GM23338 (cell line): ENCODE data around the gene S100A1. TPM values are rescaled to one million over a fixed set of nuclear protein-coding genes. Genes with fewer than 3 reads are reported as not detected.

Source experiments
- ATAC-seq: fragments of 200-7000 bp; cut with Tn5 transposase; 3 replicates; pipeline ENCODE4 v1.9.1; 2020
- DNase-seq: peaks from one replicate; pipeline ENCODE4 v3.0.0-alpha.2; 2015; ENCODE audit warnings: low spot score
- H2AFZ ChIP-seq: fragments of 200-600 bp; sonication (generic); 2 replicates; pipeline ENCODE4 v1.8.0; 2016; ENCODE audit warnings: antibody characterized with exemption, mild to moderate bottlenecking, moderate library complexity
- H3F3A ChIP-seq: fragments of 200-600 bp; sonication (generic); replicated peaks from 2 replicates; pipeline ENCODE4 v1.8.0; 2017; ENCODE audit warnings: antibody characterized with exemption, mixed run types, low read depth
- H3K27ac ChIP-seq: fragments of 200-600 bp; sonication (generic); 2 replicates; pipeline ENCODE4 v1.6.1; 2016; ENCODE audit warnings: low read depth
- H3K27me3 ChIP-seq: fragments of 200-600 bp; sonication (generic); 2 replicates; pipeline ENCODE4 v1.8.0; 2016; ENCODE audit warnings: mild to moderate bottlenecking, mixed run types, moderate library complexity; ENCODE audit not compliant: insufficient read depth
- H3K36me3 ChIP-seq: fragments of 200-600 bp; sonication (generic); 2 replicates; pipeline ENCODE4 v1.8.0; 2016; ENCODE audit warnings: mild to moderate bottlenecking; ENCODE audit not compliant: insufficient read depth
- H3K4me1 ChIP-seq: fragments of 200-600 bp; sonication (generic); 2 replicates; pipeline ENCODE4 v1.8.0; 2016; ENCODE audit warnings: mild to moderate bottlenecking, moderate library complexity; ENCODE audit not compliant: insufficient read depth
- H3K4me2 ChIP-seq: fragments of 200-600 bp; sonication (generic); 2 replicates; pipeline ENCODE4 v1.7.1; 2017; ENCODE audit warnings: mixed run types
- H3K4me3 ChIP-seq: fragments of 200-600 bp; sonication (generic); 2 replicates; pipeline ENCODE4 v1.6.1; 2016; ENCODE audit warnings: mixed run types
- H3K79me2 ChIP-seq: fragments of 200-600 bp; sonication (generic); replicated peaks from 2 replicates; pipeline ENCODE4 v1.8.0; 2017; ENCODE audit warnings: mild to moderate bottlenecking; ENCODE audit not compliant: insufficient read depth
- H3K9me2 ChIP-seq: fragments of 200-600 bp; sonication (generic); 2 replicates; pipeline ENCODE4 v1.8.0; 2017; ENCODE audit not compliant: insufficient read depth
- H4K20me1 ChIP-seq: fragments of 200-600 bp; sonication (generic); replicated peaks from 2 replicates; pipeline ENCODE4 v1.8.0; 2017; ENCODE audit warnings: mild to moderate bottlenecking; ENCODE audit not compliant: insufficient read depth
- H3K27ac Mint-ChIP-seq: 2 replicates; pipeline ENCODE4 v1.8.0; 2020; ENCODE audit warnings: inconsistent platforms, mild to moderate bottlenecking, moderate library complexity, mixed read lengths
- H3K27me3 Mint-ChIP-seq: 3 replicates; pipeline ENCODE4 v1.8.0; 2022; ENCODE audit warnings: low read depth, mild to moderate bottlenecking, moderate library complexity, mixed read lengths, inconsistent platforms; ENCODE audit not compliant: insufficient read depth, poor library complexity
- H3K36me3 Mint-ChIP-seq: 3 replicates; pipeline ENCODE4 v1.8.0; 2021; ENCODE audit warnings: low read depth, mild to moderate bottlenecking, inconsistent platforms, moderate library complexity, mixed read lengths
- H3K4me1 Mint-ChIP-seq: 3 replicates; pipeline ENCODE4 v1.8.0; 2020; ENCODE audit warnings: mild to moderate bottlenecking, inconsistent platforms, mixed read lengths
- H3K4me3 Mint-ChIP-seq: 3 replicates; pipeline ENCODE4 v1.8.0; 2021; ENCODE audit warnings: moderate library complexity, mild to moderate bottlenecking, inconsistent platforms, mixed read lengths
- H3K9me3 Mint-ChIP-seq: 3 replicates; pipeline ENCODE4 v1.8.0; 2020; ENCODE audit warnings: moderate library complexity, mild to moderate bottlenecking, inconsistent platforms, mixed read lengths
- CREB1 ChIP-seq: fragments of 250-450 bp; sonication (Bioruptor Pico); IDR thresholded peaks from 2 replicates; pipeline ENCODE4 v1.5.0; 2020; ENCODE audit warnings: low read depth, mild to moderate bottlenecking, moderate library complexity
- CTCF ChIP-seq, 2 experiments: fragments of 200-600 bp in 1 of 2; sonication (generic) in 1 of 2; conservative IDR thresholded peaks; 2 replicates each; pipeline versions ENCODE4 v1.5.1 to v1.6.1; 2016 to 2017; ENCODE audit warnings: antibody characterized with exemption in 2 of 2, low read depth in 2 of 2, mild to moderate bottlenecking in 2 of 2, moderate library complexity in 1 of 2
- ETS1 ChIP-seq: IDR thresholded peaks from 2 replicates; pipeline ENCODE4 v1.6.1; 2016; ENCODE audit warnings: antibody characterized with exemption
- EZH2 ChIP-seq: fragments of 200-600 bp; sonication (generic); IDR thresholded peaks from one replicate; pipeline ENCODE4 v1.8.0; 2017; ENCODE audit warnings: antibody characterized with exemption, mild to moderate bottlenecking, low read depth; ENCODE audit not compliant: unreplicated experiment
- EZH2phosphoT487 ChIP-seq: fragments of 200-600 bp; sonication (generic); IDR thresholded peaks from one replicate; pipeline ENCODE4 v1.8.1; 2018; ENCODE audit warnings: antibody characterized with exemption; ENCODE audit not compliant: unreplicated experiment
- JUNB ChIP-seq: IDR thresholded peaks from one replicate; pipeline ENCODE4 v1.6.1; 2016; ENCODE audit warnings: antibody characterized with exemption; ENCODE audit not compliant: unreplicated experiment
- NANOG ChIP-seq: IDR thresholded peaks from 2 replicates; pipeline ENCODE4 v1.6.1; 2016; ENCODE audit warnings: antibody characterized with exemption, borderline replicate concordance
- POLR2AphosphoS5 ChIP-seq: IDR thresholded peaks from 2 replicates; pipeline ENCODE4 v1.6.1; 2016; ENCODE audit warnings: antibody characterized with exemption, low read depth
- STAT1 ChIP-seq: IDR thresholded peaks from one replicate; pipeline ENCODE4 v1.6.1; 2016; ENCODE audit warnings: antibody characterized with exemption; ENCODE audit not compliant: unreplicated experiment
- ZNF114 ChIP-seq: fragments of 250-450 bp; sonication (Bioruptor Pico); IDR thresholded peaks from 2 replicates; pipeline ENCODE4 v1.5.0; 2020; ENCODE audit warnings: mild to moderate bottlenecking, moderate library complexity
- ZNF331 ChIP-seq: fragments of 250-450 bp; sonication (Bioruptor Pico); IDR thresholded peaks from 2 replicates; pipeline ENCODE4 v1.5.0; 2020; ENCODE audit warnings: low read depth, mild to moderate bottlenecking, moderate library complexity
- polyA plus RNA-seq: library from polyadenylated mRNA; unstranded; fragments of >200 nt; fragmentation: Nextera tagmentation; extraction: Ambion mirVana; gene quantifications from 2 replicates; pipeline ENCODE4 v1.2.1, GENCODE V29; 2016
- total RNA-seq: library from RNA; depleted of rRNA; stranded (reverse); fragments of >200 nt; shearing (Covaris generic); gene quantifications from 2 replicates; pipeline ENCODE4 v1.2.3, GENCODE V29; 2014

S100A1 gene
- total and polyA plus RNA-seq, 2 experiments from 2014 or later, result 0.13 to 0.66 TPM

- Histone ChIP-seq H3K4me1 (peaks cover 12% of the 10 kb centered on the region; the same call in 1 of the 2 replicates), H3K79me2 (peaks cover 40% of the 10 kb centered on the region), H3K27me3 (no peaks in the 10 kb centered on the region), H3K36me3 (peaks cover 25% of the 10 kb centered on the region), H3K4me3 (peak overlapping the region; percentile 89), H3K9me2 (no peaks in the 10 kb centered on the region), H2AFZ (peak overlapping the region; percentile 9; the same call in 1 of the 2 replicates), H3K27ac (peak overlapping the region; percentile 87), H4K20me1 (peaks cover 10% of the 10 kb centered on the region; the same call in 1 of the 2 replicates), H3F3A (peaks cover 22% of the 10 kb centered on the region), H3K4me2 (peak overlapping the region; percentile 68)
- Mint-ChIP-seq H3K4me1 (peaks cover 27% of the 10 kb centered on the region), H3K27ac (peak overlapping the region; percentile 100), H3K36me3 (peaks cover 47% of the 10 kb centered on the region), H3K4me3 (peak overlapping the region; percentile 96), H3K27me3 (peaks cover 10% of the 10 kb centered on the region), H3K9me3 (no peaks in the 10 kb centered on the region)
- DNase-seq, result no peak
- TF ChIP-seq ZNF331 (CRISPR knock-in tag), result no peak
- no peak for TF ChIP-seq EZH2
- TF ChIP-seq STAT1, result no peak
- TF ChIP-seq ETS1, result no peak
- TF ChIP-seq ZNF114 (CRISPR knock-in tag), result no peak
- TF ChIP-seq NANOG, result no peak
- no peak for TF ChIP-seq EZH2phosphoT487
- no peak for TF ChIP-seq JUNB
- no peak for TF ChIP-seq POLR2AphosphoS5
- no peak for TF ChIP-seq CTCF (conservative IDR thresholded peaks at IDR 0.05; ENCODE audit: low read depth in 2 of 2)
- ATAC-seq, result peak; percentile 38
Measured at GRCh38 chr1:153633161-153633753, 5.0 kb downstream of the S100A1 start.

- Histone ChIP-seq H3F3A (peaks cover 22% of the 10 kb centered on the region), H3K4me3 (peak within 1 kb of the TSS; percentile 89), H3K27me3 (no peaks in the 10 kb centered on the region), H3K27ac (peak within 1 kb of the TSS; percentile 100), H3K36me3 (peaks cover 32% of the 10 kb centered on the region), H4K20me1 (peaks cover 10% of the 10 kb centered on the region; the same call in 1 of the 2 replicates), H2AFZ (peak within 1 kb of the TSS; percentile 9; the same call in 1 of the 2 replicates), H3K4me2 (peak within 1 kb of the TSS; percentile 84), H3K9me2 (no peaks in the 10 kb centered on the region), H3K79me2 (peaks cover 48% of the 10 kb centered on the region), H3K4me1 (peaks cover 12% of the 10 kb centered on the region; the same call in 1 of the 2 replicates)
- peaks cover 22% of the 10 kb centered on the region for H3K4me1 Mint-ChIP-seq
- no peaks in the 10 kb centered on the region for H3K9me3 Mint-ChIP-seq
- H3K36me3 Mint-ChIP-seq, result peaks cover 54% of the 10 kb centered on the region
- DNase-seq, result peak; percentile 99
- H3K4me3 Mint-ChIP-seq, result peak within 1 kb of the TSS; percentile 96
- peak; percentile 91 for ATAC-seq
- H3K27ac Mint-ChIP-seq, result peak within 1 kb of the TSS; percentile 100
- no peak for TF ChIP-seq NANOG
- peak; percentile 91 for TF ChIP-seq CREB1 (CRISPR knock-in tag)
- 0 out of 2 replicates have a peak, but pooled peaks have one; percentile 16 for TF ChIP-seq ETS1
- no peak for TF ChIP-seq ZNF331 (CRISPR knock-in tag)
- TF ChIP-seq POLR2AphosphoS5, result peak; percentile 96
- H3K27me3 Mint-ChIP-seq, result peaks cover 11% of the 10 kb centered on the region
Measured at GRCh38 chr1:153633754-153634665, 5.8 kb downstream of the S100A1 start, which contains the start of gene CHTOP. Gene CHTOP, plus strand, starts transcription at chr1:153634066. Its CDS starts 2,523 bp downstream, at chr1:153636589.
